ENCODE measurements around the gene PGP.
A peak's percentile ranks its signal among the peaks of the same experiment; 100 is the strongest.

PGP gene

GRCh38 chr16:2208308-2208707 is 6.3 kb downstream of the PGP start:
- no peak for DNase-seq (ENCODE audit: low read depth)
- H3K4me3 ChIP-seq (ENCODE audit: low read length), result no peak overlapping the region
- TF ChIP-seq CTCF (IDR thresholded peaks at IDR 0.05; ENCODE audit: insufficient read depth, low read depth, low read length, missing control alignments), result no peak

DNA sequence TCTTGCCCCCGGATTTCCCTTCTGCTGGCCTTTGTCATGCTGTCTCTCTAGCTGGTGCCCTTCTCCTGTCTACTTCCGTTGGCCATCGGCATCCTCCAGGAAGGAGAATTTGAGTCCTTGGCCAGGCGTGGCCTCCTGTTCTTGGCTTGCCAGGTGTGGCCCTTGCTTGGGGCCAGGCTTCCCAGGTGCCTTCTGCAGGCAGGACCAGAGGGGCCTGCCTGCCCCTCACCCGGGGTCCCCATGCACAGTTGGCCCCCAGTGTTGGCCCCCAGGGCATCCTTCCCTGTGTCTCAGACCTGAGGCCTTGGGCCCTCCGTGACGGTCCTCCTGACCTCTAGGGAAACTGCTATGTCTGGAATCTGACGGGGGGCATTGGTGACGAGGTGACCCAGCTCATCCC is 6.8 kb downstream of the PGP start:
- no peak for DNase-seq (ENCODE audit: low read depth)
- no peak for TF ChIP-seq CTCF (IDR thresholded peaks at IDR 0.05; ENCODE audit: insufficient read depth, low read depth, low read length, missing control alignments)
- H3K4me3 ChIP-seq (ENCODE audit: low read length), result no peak overlapping the region

- no peak for TF ChIP-seq CTCF (IDR thresholded peaks at IDR 0.05; ENCODE audit: insufficient read depth, low read depth, low read length, missing control alignments)
- no peak for DNase-seq (ENCODE audit: low read depth)
- no peak overlapping the region for H3K4me3 ChIP-seq (ENCODE audit: low read length)
Measured at GRCh38 chr16:2206780-2207433, 7.7 kb downstream of the PGP start.

GRCh38 chr16:2206420-2206779 is 8.2 kb downstream of the PGP start:
- no peak for TF ChIP-seq CTCF (IDR thresholded peaks at IDR 0.05; ENCODE audit: insufficient read depth, low read depth, low read length, missing control alignments)

DNA sequence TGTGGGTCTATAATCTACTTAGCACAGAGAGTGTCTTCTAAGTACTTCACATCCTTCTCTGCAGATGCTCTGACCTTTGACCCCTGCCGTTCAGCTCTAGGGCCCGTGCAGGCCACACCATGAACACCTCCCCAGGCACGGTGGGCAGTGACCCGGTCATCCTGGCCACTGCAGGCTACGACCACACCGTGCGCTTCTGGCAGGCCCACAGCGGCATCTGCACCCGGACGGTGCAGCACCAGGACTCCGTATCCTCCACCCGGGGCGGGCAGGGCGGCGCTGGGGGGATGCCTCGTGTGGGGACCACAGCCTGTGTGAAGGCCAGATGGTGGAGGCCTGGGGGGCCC is 8.7 kb downstream of the PGP start:
- TF ChIP-seq CTCF (IDR thresholded peaks at IDR 0.05; ENCODE audit: insufficient read depth, low read depth, low read length, missing control alignments), result no peak
- peak overlapping the region; percentile 69 for H3K4me3 ChIP-seq (ENCODE audit: low read length)
- DNase-seq (ENCODE audit: low read depth), result no peak

More at GRCh38 chr16:2206420-2206779, 8.2 kb downstream of the PGP start:
- DNase-seq (ENCODE audit: low read depth), result no peak
- peak overlapping the region; percentile 69 for H3K4me3 ChIP-seq (ENCODE audit: low read length)

GRCh38 chr16:2205104-2205966 is 9.3 kb downstream of the PGP start, which contains the start of gene MLST8:
Gene MLST8 (plus strand): TSS chr16:2205454. CDS start chr16:2206086, 632 bp downstream.
- peak within 1 kb of the TSS; percentile 69 for H3K4me3 ChIP-seq (ENCODE audit: low read length)
- DNase-seq (ENCODE audit: low read depth), result peak; percentile 84
- TF ChIP-seq CTCF (IDR thresholded peaks at IDR 0.05; ENCODE audit: insufficient read depth, low read depth, low read length, missing control alignments), result no peak
